Stimulated activated CD4-positive, alpha-beta T cell treated with anti-CD3 and anti-CD28 coated beads, Interleukin-12 subunit alpha, Interleukin-12 subunit beta, amount 100 ng/mL, for 48 hours (primary cell): Measurements from ENCODE around the gene FOSL2.
A peak's percentile ranks its signal among the peaks of the same experiment; 100 is the strongest.

Experiments
- DNase-seq, 3 donors: peaks; one replicate each; pipeline ENCODE4 v3.0.0-alpha.2; 2020; ENCODE audit warnings: low read depth in 2 of 3, low spot score in 1 of 3

The FOSL2 gene

GRCh38 chr2:28430377-28430765, 37.7 kb downstream of the FOSL2 start:
- no peak for DNase-seq

GRCh38 chr2:28430788-28431418, 38.2 kb downstream of the FOSL2 start:
- no peak for DNase-seq

GRCh38 chr2:28431741-28432140, 39.1 kb downstream of the FOSL2 start:
- no peak for DNase-seq

GRCh38 chr2:28432362-28432761, 39.7 kb downstream of the FOSL2 start:
- DNase-seq: no peak

- DNase-seq: no peak
Measured at GRCh38 chr2:28433215-28433614, 40.6 kb downstream of the FOSL2 start.

- no peak for DNase-seq
Measured at GRCh38 chr2:28433935-28434599, 41.4 kb downstream of the FOSL2 start.

GRCh38 chr2:28434600-28434989, 41.9 kb downstream of the FOSL2 start:
- no peak for DNase-seq

GRCh38 chr2:28435241-28435640, 42.6 kb downstream of the FOSL2 start:
- no peak for DNase-seq

- DNase-seq: no peak
Measured at GRCh38 chr2:28435814-28436351, 43.2 kb downstream of the FOSL2 start.

GRCh38 chr2:28436525-28437051, 43.9 kb downstream of the FOSL2 start:
- no peak for DNase-seq

- DNase-seq: no peak
Measured at GRCh38 chr2:28437149-28437835, 44.6 kb downstream of the FOSL2 start.

GRCh38 chr2:28437918-28438317, 45.3 kb downstream of the FOSL2 start:
- DNase-seq: no peak

- no peak for DNase-seq
Measured at GRCh38 chr2:28438532-28439063, 45.9 kb downstream of the FOSL2 start.

GRCh38 chr2:28439127-28439526, 46.5 kb downstream of the FOSL2 start:
- no peak for DNase-seq

- no peak for DNase-seq
Measured at GRCh38 chr2:28439763-28440162, 47.1 kb downstream of the FOSL2 start.

GRCh38 chr2:28442328-28442727, 49.7 kb downstream of the FOSL2 start:
- DNase-seq: no peak

GRCh38 chr2:28444956-28445355, 52.3 kb downstream of the FOSL2 start:
- DNase-seq: no peak

GRCh38 chr2:28445448-28446258, 53.0 kb downstream of the FOSL2 start:
- peak; percentile 55 to 69 (median 64) for DNase-seq

- DNase-seq: no peak
Measured at GRCh38 chr2:28446531-28446930, 53.9 kb downstream of the FOSL2 start.

- DNase-seq: no peak
Measured at GRCh38 chr2:28447086-28447485, 54.4 kb downstream of the FOSL2 start.
